Calu3 (cell line): ENCODE results near the gene SLC25A38. TPM values are rescaled to one million over a fixed set of nuclear protein-coding genes. Genes with fewer than 3 reads are reported as not detected.

Source experiments
- BruUV-seq: library from RNA; stranded (reverse); fragments of 400-500 nt; replicated peaks from 2 replicates; lab custom pipeline; 2021; lab: Mats Ljungman, UMichigan
- CTCF ChIA-PET: fragments of 300-600 bp; sonication (Branson Sonifier 250); formaldehyde crosslinking; loops from one replicate; lab custom pipeline; 2022; ENCODE audit warnings: antibody characterized with exemption; lab: Charles Lee
- DNase-seq: peaks from one replicate; pipeline ENCODE4 v3.0.0; 2022
- H3K27ac Mint-ChIP-seq: one replicate; pipeline ENCODE4 v1.8.0; 2022; ENCODE audit warnings: mixed read lengths; ENCODE audit not compliant: unreplicated experiment
- H3K27me3 Mint-ChIP-seq: one replicate; pipeline ENCODE4 v1.8.0; 2022; ENCODE audit warnings: mixed read lengths; ENCODE audit not compliant: unreplicated experiment
- H3K36me3 Mint-ChIP-seq: one replicate; pipeline ENCODE4 v1.8.0; 2022; ENCODE audit warnings: mild to moderate bottlenecking, moderate library complexity, mixed read lengths; ENCODE audit not compliant: insufficient read depth, unreplicated experiment
- H3K4me1 Mint-ChIP-seq: one replicate; pipeline ENCODE4 v1.8.0; 2022; ENCODE audit warnings: mild to moderate bottlenecking, low read depth, mixed read lengths; ENCODE audit not compliant: unreplicated experiment
- H3K4me3 Mint-ChIP-seq: one replicate; pipeline ENCODE4 v1.8.0; 2022; ENCODE audit warnings: mild to moderate bottlenecking, low read depth, moderate library complexity, mixed read lengths; ENCODE audit not compliant: unreplicated experiment
- H3K9me3 Mint-ChIP-seq: one replicate; pipeline ENCODE4 v1.8.0; 2022; ENCODE audit warnings: low read depth, mixed read lengths; ENCODE audit not compliant: unreplicated experiment
- CTCF ChIP-seq: fragments of 200-600 bp; IDR thresholded peaks from one replicate; pipeline ENCODE4 v1.8.0; 2022; ENCODE audit warnings: antibody characterized with exemption; ENCODE audit not compliant: unreplicated experiment
- intact Hi-C: fragments of 100-400 bp; cut with micrococcal nuclease; formaldehyde crosslinking; loops from one replicate; pipeline ENCODE4 v1.10.0; 2022; ENCODE audit not compliant: unreplicated experiment
- total RNA-seq: library from RNA; stranded (reverse); gene quantifications from 2 replicates; pipeline ENCODE4 v1.2.3, GENCODE V29; 2022

The SLC25A38 gene
- total RNA-seq, 1 experiment from 2014 or later: 23.6 TPM

GRCh38 chr3:39423436-39423970 lies 40.3 kb downstream of the SLC25A38 start:
- intact Hi-C loops: no loop called here
- no peak for DNase-seq
- no peaks in the 10 kb centered on the region for H3K27me3 Mint-ChIP-seq
- no TSS peak for BruUV-seq
- no peak overlapping the region for H3K4me3 Mint-ChIP-seq
- CTCF ChIA-PET: no interaction called here
- no peaks in the 10 kb centered on the region for H3K36me3 Mint-ChIP-seq
- H3K4me1 Mint-ChIP-seq: peaks cover 9% of the 10 kb centered on the region
- H3K9me3 Mint-ChIP-seq: no peaks in the 10 kb centered on the region
- no peak for TF ChIP-seq CTCF
- H3K27ac Mint-ChIP-seq: no peak overlapping the region

- Mint-ChIP-seq H3K9me3 (no peaks in the 10 kb centered on the region), H3K27me3 (no peaks in the 10 kb centered on the region), H3K4me1 (no peaks in the 10 kb centered on the region), H3K36me3 (no peaks in the 10 kb centered on the region), H3K4me3 (no peak overlapping the region), H3K27ac (no peak overlapping the region)
- no peak for TF ChIP-seq CTCF
- intact Hi-C loops: no loop called here
- no TSS peak for BruUV-seq
- CTCF ChIA-PET: no interaction called here
- no peak for DNase-seq
Measured at GRCh38 chr3:39426312-39426711, 43.1 kb downstream of the SLC25A38 start.

- Mint-ChIP-seq H3K27ac (no peak overlapping the region), H3K36me3 (no peaks in the 10 kb centered on the region), H3K4me3 (no peak overlapping the region), H3K27me3 (no peaks in the 10 kb centered on the region), H3K9me3 (no peaks in the 10 kb centered on the region), H3K4me1 (no peaks in the 10 kb centered on the region)
- no TSS peak for BruUV-seq
- TF ChIP-seq CTCF: no peak
- intact Hi-C loops: no loop called here
- CTCF ChIA-PET: no interaction called here
- DNase-seq: no peak
Measured at GRCh38 chr3:39427506-39427905, 44.3 kb downstream of the SLC25A38 start.

- Mint-ChIP-seq H3K27me3 (no peaks in the 10 kb centered on the region), H3K9me3 (no peaks in the 10 kb centered on the region), H3K4me3 (no peak overlapping the region), H3K4me1 (peaks cover 5% of the 10 kb centered on the region), H3K27ac (no peak overlapping the region), H3K36me3 (no peaks in the 10 kb centered on the region)
- BruUV-seq: no TSS peak
- CTCF ChIA-PET: no interaction called here
- intact Hi-C loops: no loop called here
- DNase-seq: no peak
- no peak for TF ChIP-seq CTCF
Measured at GRCh38 chr3:39428745-39429201, 45.6 kb downstream of the SLC25A38 start.
